Activated CD8-positive, alpha-beta memory T cell treated with anti-CD3 and anti-CD28 coated beads for 48 hours (primary cell): ENCODE results near the gene MEGF9.

ENCODE experiments used
- DNase-seq, 3 experiments: peaks; one replicate each; pipeline ENCODE4 v3.0.0-alpha.2; 2020; ENCODE audit warnings: low read depth in 2 of 3, low spot score in 2 of 3

Gene MEGF9

GRCh38 chr9:120733190-120733589 is 18.9 kb upstream of the MEGF9 start:
- no peak for DNase-seq

- DNase-seq = no peak
Measured at GRCh38 chr9:120730654-120731514, 16.6 kb upstream of the MEGF9 start.

GRCh38 chr9:120729791-120730241 is 15.5 kb upstream of the MEGF9 start:
- DNase-seq = no peak

GRCh38 chr9:120726484-120726883 is 12.2 kb upstream of the MEGF9 start:
- DNase-seq = no peak

GRCh38 chr9:120725907-120726306 is 11.6 kb upstream of the MEGF9 start:
- no peak for DNase-seq

GRCh38 chr9:120724757-120725400 is 10.6 kb upstream of the MEGF9 start:
- DNase-seq = no peak

GRCh38 chr9:120723565-120723964 is 9.3 kb upstream of the MEGF9 start:
- no peak for DNase-seq

- no peak for DNase-seq
Measured at GRCh38 chr9:120720404-120720803, 6.1 kb upstream of the MEGF9 start.

- no peak for DNase-seq
Measured at GRCh38 chr9:120718316-120718715, 4.0 kb upstream of the MEGF9 start.

- DNase-seq = no peak
Measured at GRCh38 chr9:120717176-120717575, 2.9 kb upstream of the MEGF9 start.

GRCh38 chr9:120716483-120716882 is 2.2 kb upstream of the MEGF9 start:
- no peak for DNase-seq

GRCh38 chr9:120715389-120715924 is 1.2 kb upstream of the MEGF9 start:
- DNase-seq = no peak

GRCh38 chr9:120714846-120715388 is 647 bp upstream of the MEGF9 start:
- DNase-seq = no peak

- no peak for DNase-seq
Measured at GRCh38 chr9:120713257-120714087, 798 bp downstream of the MEGF9 start.

GRCh38 chr9:120712539-120713031 is 1.7 kb downstream of the MEGF9 start:
- no peak for DNase-seq

GRCh38 chr9:120711841-120712538 is 2.3 kb downstream of the MEGF9 start:
- no peak for DNase-seq

- DNase-seq = no peak
Measured at GRCh38 chr9:120711354-120711753, 2.9 kb downstream of the MEGF9 start.

- DNase-seq = no peak
Measured at GRCh38 chr9:120710110-120710981, 3.9 kb downstream of the MEGF9 start.

- DNase-seq = no peak
Measured at GRCh38 chr9:120708526-120709224, 5.6 kb downstream of the MEGF9 start.
